Nephron (organoid): ENCODE results near the gene RSPO4.

Experiments
- H3K27ac Mint-ChIP-seq, 3 experiments: 2 replicates each; pipeline ENCODE4 v1.8.0; 2020; ENCODE audit warnings: mixed read lengths in 3 of 3, mild to moderate bottlenecking in 2 of 3, moderate library complexity in 1 of 3
- H3K27me3 Mint-ChIP-seq: 2 replicates; pipeline ENCODE4 v1.8.0; 2021; ENCODE audit warnings: low read depth, mild to moderate bottlenecking, moderate library complexity, mixed read lengths
- H3K36me3 Mint-ChIP-seq: 2 replicates; pipeline ENCODE4 v1.8.0; 2020; ENCODE audit warnings: low read depth, mixed read lengths
- H3K4me1 Mint-ChIP-seq: 2 replicates; pipeline ENCODE4 v1.8.0; 2020; ENCODE audit warnings: mixed read lengths
- H3K4me3 Mint-ChIP-seq, 3 experiments: 2 replicates each; pipeline ENCODE4 v1.8.0; 2020; ENCODE audit warnings: mild to moderate bottlenecking in 3 of 3, mixed read lengths in 3 of 3, moderate library complexity in 2 of 3
- H3K9me3 Mint-ChIP-seq: 2 replicates; pipeline ENCODE4 v1.8.0; 2020; ENCODE audit warnings: mixed read lengths
- CTCF ChIP-seq, 3 experiments: fragments of 200-600 bp; sonication (generic); IDR thresholded peaks; one replicate each; pipeline ENCODE4 v1.5.0; 2021; ENCODE audit warnings: antibody characterized with exemption in 3 of 3; ENCODE audit not compliant: unreplicated experiment in 3 of 3

The RSPO4 gene

GRCh38 chr20:951384-952169 is 50.5 kb downstream of the RSPO4 start:
- TF ChIP-seq CTCF (IDR thresholded peaks at IDR 0.05; ENCODE audit: unreplicated experiment in 3 of 3): no peak
- no peak overlapping the region for H3K4me3 Mint-ChIP-seq
- H3K27me3 Mint-ChIP-seq: peaks cover 28% of the 10 kb centered on the region
- no peaks in the 10 kb centered on the region for H3K9me3 Mint-ChIP-seq
- H3K27ac Mint-ChIP-seq: no peak overlapping the region
- H3K4me1 Mint-ChIP-seq: no peaks in the 10 kb centered on the region
- H3K36me3 Mint-ChIP-seq: no peaks in the 10 kb centered on the region

GRCh38 chr20:949717-950116 is 52.4 kb downstream of the RSPO4 start:
- TF ChIP-seq CTCF (IDR thresholded peaks at IDR 0.05; ENCODE audit: unreplicated experiment in 3 of 3): no peak
- H3K27ac Mint-ChIP-seq: no peak overlapping the region
- H3K4me1 Mint-ChIP-seq: no peaks in the 10 kb centered on the region
- H3K4me3 Mint-ChIP-seq: no peak overlapping the region
- no peaks in the 10 kb centered on the region for H3K9me3 Mint-ChIP-seq
- peaks cover 20% of the 10 kb centered on the region for H3K27me3 Mint-ChIP-seq
- H3K36me3 Mint-ChIP-seq: no peaks in the 10 kb centered on the region

- no peak for TF ChIP-seq CTCF (IDR thresholded peaks at IDR 0.05; ENCODE audit: unreplicated experiment in 3 of 3)
- H3K4me1 Mint-ChIP-seq: no peaks in the 10 kb centered on the region
- H3K27ac Mint-ChIP-seq: no peak overlapping the region
- peaks cover 13% of the 10 kb centered on the region for H3K27me3 Mint-ChIP-seq
- H3K9me3 Mint-ChIP-seq: no peaks in the 10 kb centered on the region
- H3K36me3 Mint-ChIP-seq: no peaks in the 10 kb centered on the region
- H3K4me3 Mint-ChIP-seq: no peak overlapping the region
These were observed 55.3 kb downstream of the RSPO4 start for GRCh38 chr20:946826-947225.

GRCh38 chr20:945841-946240 is 56.3 kb downstream of the RSPO4 start:
- Mint-ChIP-seq H3K9me3 (no peaks in the 10 kb centered on the region), H3K36me3 (no peaks in the 10 kb centered on the region), H3K4me1 (no peaks in the 10 kb centered on the region), H3K27me3 (peaks cover 14% of the 10 kb centered on the region), H3K27ac (no peak overlapping the region), H3K4me3 (no peak overlapping the region)
- no peak for TF ChIP-seq CTCF (IDR thresholded peaks at IDR 0.05; ENCODE audit: unreplicated experiment in 3 of 3)

GRCh38 chr20:944774-945410 is 57.2 kb downstream of the RSPO4 start:
- Mint-ChIP-seq H3K36me3 (no peaks in the 10 kb centered on the region), H3K9me3 (no peaks in the 10 kb centered on the region), H3K4me1 (no peaks in the 10 kb centered on the region), H3K27me3 (peaks cover 14% of the 10 kb centered on the region), H3K4me3 (no peak overlapping the region), H3K27ac (no peak overlapping the region)
- no peak for TF ChIP-seq CTCF (IDR thresholded peaks at IDR 0.05; ENCODE audit: unreplicated experiment in 3 of 3)

- TF ChIP-seq CTCF (IDR thresholded peaks at IDR 0.05; ENCODE audit: unreplicated experiment in 3 of 3): no peak
- no peak overlapping the region for H3K27ac Mint-ChIP-seq
- peaks cover 14% of the 10 kb centered on the region for H3K27me3 Mint-ChIP-seq
- H3K4me1 Mint-ChIP-seq: no peaks in the 10 kb centered on the region
- no peaks in the 10 kb centered on the region for H3K36me3 Mint-ChIP-seq
- H3K9me3 Mint-ChIP-seq: no peaks in the 10 kb centered on the region
- H3K4me3 Mint-ChIP-seq: no peak overlapping the region
These were observed 58.0 kb downstream of the RSPO4 start for GRCh38 chr20:944148-944547.
